IPS-15b (cell line): ENCODE data around the gene IFITM5.

Experiments
- H3K27me3 ChIP-seq: one replicate; pipeline ENCODE4 v1.6.1; 2013; ENCODE audit warnings: low read length; ENCODE audit not compliant: control insufficient read depth, insufficient read depth
- H3K36me3 ChIP-seq: one replicate; pipeline ENCODE4 v1.6.1; 2013; ENCODE audit warnings: low read length; ENCODE audit not compliant: control insufficient read depth, insufficient read depth
- H3K4me1 ChIP-seq: one replicate; pipeline ENCODE4 v1.6.1; 2013; ENCODE audit warnings: mild to moderate bottlenecking, low read length; ENCODE audit not compliant: control insufficient read depth, insufficient read depth
- H3K4me3 ChIP-seq: one replicate; pipeline ENCODE4 v1.5.1; 2013; ENCODE audit warnings: low read depth, low read length
- H3K9ac ChIP-seq: one replicate; pipeline ENCODE4 v1.6.1; 2013; ENCODE audit warnings: low read depth, mild to moderate bottlenecking, low read length
- H3K9me3 ChIP-seq: one replicate; pipeline ENCODE4 v1.6.1; 2013; ENCODE audit warnings: mild to moderate bottlenecking, low read length; ENCODE audit not compliant: control insufficient read depth, insufficient read depth

Gene IFITM5

DNA sequence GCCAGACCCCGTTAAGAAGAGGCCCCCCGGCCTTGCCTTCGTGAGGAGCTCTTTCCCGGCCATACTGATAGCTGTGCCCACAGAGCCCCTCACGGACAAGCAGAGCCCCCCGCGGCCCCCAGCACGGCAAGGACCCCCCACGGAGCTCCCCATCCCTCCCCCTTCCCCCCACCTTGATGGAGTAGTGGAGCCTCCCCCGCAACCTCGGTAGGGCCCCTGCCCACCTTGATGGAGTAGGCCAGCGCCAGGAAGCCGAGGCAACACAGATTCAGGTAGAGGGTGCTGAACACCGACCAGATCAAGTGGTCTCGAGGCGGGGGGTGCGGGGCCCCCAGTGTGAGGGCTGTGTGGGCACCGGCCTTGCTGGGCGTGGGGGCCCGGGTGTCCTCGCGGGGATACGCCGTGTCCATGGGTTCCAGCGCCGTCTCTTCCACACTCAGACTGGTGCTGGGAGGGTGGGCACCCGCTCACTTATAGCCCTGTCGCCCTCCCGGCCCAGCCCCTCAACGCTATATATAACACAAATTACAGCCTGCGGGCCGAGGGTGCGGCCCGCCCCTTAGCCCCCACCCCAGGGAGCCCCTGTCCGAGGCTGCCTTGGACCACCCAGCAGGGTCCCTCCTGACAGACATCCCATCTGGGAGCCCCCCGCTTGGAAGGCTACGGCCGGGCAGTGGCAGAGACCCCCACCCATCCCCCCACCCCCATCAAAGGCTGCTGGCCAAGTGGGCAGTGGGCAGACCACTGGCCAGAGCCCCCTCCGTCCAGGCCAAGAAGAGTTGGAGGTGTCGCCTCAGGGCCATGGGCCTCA is at the start of gene IFITM5:
IFITM5 (minus strand) TSS at position 446 of the 811 bp plus-strand sequence; CDS start at position 410, 36 bp downstream.
- Histone ChIP-seq H3K4me3 (no peak within 1 kb of the TSS), H3K9me3 (no peaks in the 10 kb centered on the region), H3K27me3 (no peaks in the 10 kb centered on the region), H3K36me3 (peaks cover 16% of the 10 kb centered on the region), H3K4me1 (peaks cover 14% of the 10 kb centered on the region), H3K9ac (no peak within 1 kb of the TSS)

DNA sequence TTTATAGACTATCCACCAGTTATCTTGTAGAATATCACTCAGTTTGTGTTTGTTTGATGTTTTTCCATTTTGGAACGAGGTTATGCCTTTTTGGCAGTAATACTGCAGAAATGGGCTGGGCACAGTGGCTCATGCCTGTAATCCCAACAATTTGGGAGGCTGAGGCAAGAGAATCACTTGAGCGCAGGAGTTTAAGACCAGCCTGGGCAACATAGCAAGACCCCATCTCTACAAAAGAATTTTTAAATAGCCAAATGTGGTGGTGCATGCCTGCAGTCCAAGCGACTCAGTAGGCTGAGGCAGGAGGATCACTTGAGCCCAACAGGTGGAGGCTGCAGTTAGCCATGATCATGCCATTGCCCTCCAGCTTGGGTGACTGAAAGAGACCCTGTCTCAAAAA is 47.2 kb upstream of the IFITM5 start:
- Histone ChIP-seq H3K4me1 (peaks cover 11% of the 10 kb centered on the region), H3K9me3 (no peaks in the 10 kb centered on the region), H3K27me3 (no peaks in the 10 kb centered on the region), H3K36me3 (no peaks in the 10 kb centered on the region), H3K4me3 (no peak overlapping the region), H3K9ac (no peak overlapping the region)

DNA sequence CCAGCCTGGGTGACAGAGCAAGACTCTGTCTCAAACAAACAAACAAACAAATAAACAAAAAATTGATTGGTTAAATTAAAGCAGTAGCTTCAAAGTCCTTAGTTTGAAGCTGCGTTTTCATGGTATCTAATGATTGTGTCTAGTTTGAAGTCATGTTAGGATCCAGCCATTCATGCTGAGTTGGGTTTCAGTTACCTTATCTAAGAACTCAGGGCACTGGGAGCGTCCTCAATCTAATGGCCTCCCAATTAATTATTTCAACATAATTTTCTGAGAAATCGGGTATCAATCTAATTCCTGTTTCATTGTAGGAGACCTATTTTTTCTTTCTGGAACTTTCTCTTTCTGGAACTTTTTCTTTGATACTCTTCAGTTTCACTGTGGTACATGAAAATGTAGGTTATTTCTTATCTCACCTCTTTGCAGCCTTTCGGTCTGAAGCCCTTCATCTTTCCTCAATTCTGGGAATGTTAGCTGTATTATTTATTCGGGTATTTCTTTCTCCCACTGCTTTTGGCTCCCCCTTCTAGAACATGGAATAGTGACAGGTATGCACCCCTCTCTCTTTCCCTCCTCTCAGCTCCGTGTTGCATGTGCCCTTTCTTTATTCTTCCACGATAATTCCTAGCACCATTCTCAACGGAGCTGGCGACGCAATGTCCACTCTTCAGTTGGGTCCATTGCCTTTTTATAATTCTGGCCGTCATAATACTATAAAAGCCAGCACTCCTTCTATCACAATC is 45.7 kb upstream of the IFITM5 start:
- H3K27me3 ChIP-seq: no peaks in the 10 kb centered on the region
- peaks cover 20% of the 10 kb centered on the region for H3K4me1 ChIP-seq

DNA sequence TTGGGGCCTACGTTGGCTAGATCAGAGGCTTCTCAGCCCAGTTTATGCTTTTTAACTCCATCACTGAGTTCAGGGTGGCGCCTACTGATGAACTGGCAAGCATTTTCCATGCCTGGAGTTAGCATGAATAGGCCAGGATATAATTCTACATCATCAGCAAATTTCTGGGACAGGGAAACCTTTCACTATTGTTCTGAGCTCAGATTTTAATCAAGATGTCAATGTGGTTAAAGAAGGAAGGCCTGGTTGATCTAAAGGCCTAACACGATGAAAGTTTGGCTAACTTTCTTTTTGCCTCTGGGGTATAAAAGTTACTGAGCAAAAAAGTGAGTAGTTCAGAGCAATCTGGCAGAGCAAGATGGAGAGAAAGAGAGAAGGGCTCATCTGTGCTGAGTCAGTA is 43.0 kb upstream of the IFITM5 start:
- Histone ChIP-seq H3K4me3 (no peak overlapping the region), H3K4me1 (peaks cover 20% of the 10 kb centered on the region), H3K9ac (peak overlapping the region; percentile 24), H3K36me3 (no peaks in the 10 kb centered on the region), H3K9me3 (no peaks in the 10 kb centered on the region), H3K27me3 (no peaks in the 10 kb centered on the region)

More for the DNA sequence above, 45.7 kb upstream of the IFITM5 start:
- Histone ChIP-seq H3K9ac (no peak overlapping the region), H3K4me3 (no peak overlapping the region), H3K36me3 (no peaks in the 10 kb centered on the region), H3K9me3 (no peaks in the 10 kb centered on the region)

DNA sequence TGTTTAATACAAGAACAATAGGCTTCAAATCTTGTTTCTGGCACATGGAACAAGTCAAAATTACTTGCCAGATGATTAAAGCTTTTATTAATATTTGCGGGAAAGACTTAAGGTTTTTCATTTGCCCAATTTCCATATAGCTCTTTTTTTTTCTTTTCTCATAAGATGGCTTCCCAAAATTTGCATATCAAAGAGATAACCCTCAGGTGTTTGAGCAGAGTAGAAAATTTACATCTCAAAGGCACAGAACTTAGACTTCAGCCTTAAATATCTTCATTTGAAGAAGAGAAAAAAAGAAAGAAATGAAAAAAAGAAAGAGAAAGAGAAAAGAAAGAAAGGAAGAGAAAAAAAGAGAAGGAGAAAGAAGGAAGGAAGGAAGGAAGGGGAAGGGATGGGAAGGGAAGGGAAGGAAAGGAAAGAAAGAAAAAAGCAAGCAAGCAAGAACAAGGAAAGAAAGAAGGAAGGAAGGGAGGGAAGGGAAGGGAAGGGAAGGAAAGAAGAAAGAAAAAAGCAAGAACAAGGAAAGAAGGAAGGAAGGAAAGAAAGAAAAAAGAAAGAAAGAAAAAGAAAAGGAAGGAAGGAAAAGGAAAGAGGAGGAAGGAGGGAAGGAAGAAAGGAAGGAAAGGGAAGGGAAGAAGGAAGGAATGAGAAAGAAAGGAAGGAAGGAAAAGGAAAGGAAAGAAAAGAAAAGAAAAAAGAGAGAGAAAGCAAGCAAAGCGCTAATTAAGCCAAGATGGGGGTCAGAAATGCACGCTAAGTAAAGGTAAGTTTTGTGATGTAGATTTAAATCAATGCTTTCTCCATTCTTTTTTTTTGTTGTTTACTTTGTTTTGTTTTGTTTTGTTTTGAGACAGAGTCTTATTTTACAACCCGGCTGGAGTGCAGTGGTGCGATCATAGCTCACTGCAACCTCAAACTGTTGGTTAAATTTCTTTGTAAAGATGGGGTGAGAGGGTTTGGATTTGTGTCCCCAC is 41.5 kb upstream of the IFITM5 start:
- Histone ChIP-seq H3K36me3 (no peaks in the 10 kb centered on the region), H3K27me3 (no peaks in the 10 kb centered on the region), H3K4me3 (no peak overlapping the region), H3K4me1 (peaks cover 28% of the 10 kb centered on the region), H3K9ac (no peak overlapping the region), H3K9me3 (no peaks in the 10 kb centered on the region)

DNA sequence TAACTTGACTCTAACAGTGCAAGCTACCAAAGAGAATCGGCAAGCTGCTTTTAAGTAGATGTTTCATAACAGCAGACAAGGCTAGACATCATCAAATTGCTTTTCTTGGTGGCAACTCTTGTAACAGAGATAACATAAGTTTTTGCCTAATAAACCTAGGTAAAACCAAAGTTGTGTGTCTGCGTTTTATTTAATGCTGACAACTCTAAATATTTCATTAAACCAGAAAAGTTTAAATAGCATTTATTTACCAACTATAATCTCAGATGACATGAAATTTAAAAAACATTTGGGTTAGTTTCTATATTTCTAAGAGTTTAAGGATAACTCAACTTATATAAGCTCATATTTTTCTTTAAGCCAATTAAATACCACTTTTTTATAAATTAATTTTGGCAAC is 40.6 kb upstream of the IFITM5 start:
- H3K9ac ChIP-seq: no peak overlapping the region
- H3K4me3 ChIP-seq: no peak overlapping the region
- H3K9me3 ChIP-seq: no peaks in the 10 kb centered on the region
- H3K36me3 ChIP-seq: no peaks in the 10 kb centered on the region
- peaks cover 34% of the 10 kb centered on the region for H3K4me1 ChIP-seq
- no peaks in the 10 kb centered on the region for H3K27me3 ChIP-seq

DNA sequence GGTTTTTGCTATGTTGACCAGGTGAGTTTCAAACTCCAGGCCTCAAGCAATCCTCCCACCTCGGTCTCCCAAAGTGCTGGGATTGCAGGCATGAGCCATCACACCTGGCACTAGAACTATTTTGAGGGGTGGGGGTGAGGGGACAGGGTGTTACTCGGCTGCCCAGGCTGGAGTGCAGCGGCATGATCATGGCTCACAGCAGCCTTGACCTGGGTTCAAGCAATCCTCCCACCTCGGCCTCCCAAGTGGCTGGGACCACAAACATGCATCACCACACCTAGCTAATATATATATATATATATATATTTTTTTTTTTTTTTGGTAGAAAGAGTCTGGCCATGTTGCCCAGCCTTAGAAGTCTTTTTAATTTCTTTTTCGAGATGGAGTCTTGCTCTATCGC is 38.4 kb upstream of the IFITM5 start:
- Histone ChIP-seq H3K4me3 (no peak overlapping the region), H3K27me3 (no peaks in the 10 kb centered on the region), H3K9ac (no peak overlapping the region), H3K36me3 (peaks cover 4% of the 10 kb centered on the region), H3K4me1 (peaks cover 42% of the 10 kb centered on the region), H3K9me3 (peaks cover 4% of the 10 kb centered on the region)

DNA sequence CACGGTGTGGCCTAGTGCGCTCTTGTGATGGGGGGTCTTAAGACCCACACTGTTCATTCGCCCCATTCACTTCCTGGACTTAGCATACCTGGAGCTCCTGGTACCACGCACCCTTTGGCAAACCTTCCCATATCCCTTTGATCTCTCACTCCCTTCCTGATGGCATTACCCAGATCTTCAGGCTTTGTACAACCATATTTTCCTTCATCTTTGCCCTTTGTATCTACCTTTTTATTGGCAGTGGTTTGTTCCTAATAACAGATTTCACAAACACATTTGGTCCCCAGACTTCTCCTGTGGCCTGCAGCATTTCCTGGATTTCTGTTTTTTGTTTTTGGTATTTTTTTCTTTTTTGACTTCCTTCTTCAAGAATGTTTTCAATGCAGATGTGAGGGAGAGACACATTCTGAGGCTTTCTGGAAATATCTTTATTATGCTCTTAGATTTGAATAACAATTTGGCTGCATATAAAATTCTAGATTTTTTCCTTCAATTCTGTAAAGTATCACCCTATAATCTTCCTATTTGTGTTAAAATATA is 37.4 kb upstream of the IFITM5 start:
- no peak overlapping the region for H3K9ac ChIP-seq
- no peak overlapping the region for H3K4me3 ChIP-seq
- H3K36me3 ChIP-seq: peaks cover 4% of the 10 kb centered on the region
- peaks cover 4% of the 10 kb centered on the region for H3K9me3 ChIP-seq
- H3K4me1 ChIP-seq: peaks cover 34% of the 10 kb centered on the region
- no peaks in the 10 kb centered on the region for H3K27me3 ChIP-seq

DNA sequence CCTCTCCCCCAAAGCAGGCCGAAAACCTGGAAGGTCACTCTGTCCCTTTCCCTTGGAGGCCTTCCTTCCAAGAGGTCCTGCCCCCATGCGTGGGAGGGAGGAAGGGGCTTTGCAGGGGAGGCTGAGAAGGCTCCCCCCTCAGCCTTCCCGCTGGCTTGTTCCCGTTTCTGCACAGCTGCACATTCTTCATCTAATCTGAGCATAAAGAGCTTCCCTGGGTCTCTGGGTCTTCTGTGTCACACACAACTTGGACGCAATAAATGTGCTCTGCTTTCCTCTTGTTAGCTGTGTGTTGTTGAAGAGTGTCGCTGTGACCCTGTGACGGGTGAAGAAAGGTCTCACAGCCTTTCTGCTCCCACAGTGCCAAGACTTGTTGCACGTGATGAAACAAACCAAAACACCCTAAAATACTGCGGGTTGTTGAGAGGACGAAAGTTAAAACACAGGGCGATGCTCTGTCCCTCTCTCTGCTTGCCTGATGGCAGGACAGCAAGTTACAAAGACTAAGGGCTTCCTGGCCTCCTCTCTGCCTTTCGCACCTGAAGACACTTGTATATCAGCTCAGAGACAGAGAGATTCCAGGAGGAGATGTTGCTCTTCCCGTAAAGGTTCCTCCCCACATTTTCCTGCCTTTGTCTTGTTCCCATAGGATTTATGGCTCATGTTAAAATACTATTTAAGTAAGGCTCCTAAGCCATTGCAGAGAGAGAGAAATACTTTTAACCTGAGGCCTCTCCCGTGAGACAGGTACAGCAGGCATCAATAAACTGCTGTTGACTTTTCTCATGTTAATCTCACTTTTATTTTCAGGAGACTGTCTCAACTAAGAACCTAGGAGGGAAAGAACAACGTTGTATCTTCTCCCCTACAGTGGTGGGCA is 36.7 kb upstream of the IFITM5 start:
- Histone ChIP-seq H3K9me3 (peaks cover 4% of the 10 kb centered on the region), H3K27me3 (no peaks in the 10 kb centered on the region), H3K36me3 (peaks cover 4% of the 10 kb centered on the region), H3K4me3 (no peak overlapping the region), H3K9ac (peak overlapping the region; percentile 47), H3K4me1 (peaks cover 28% of the 10 kb centered on the region)

DNA sequence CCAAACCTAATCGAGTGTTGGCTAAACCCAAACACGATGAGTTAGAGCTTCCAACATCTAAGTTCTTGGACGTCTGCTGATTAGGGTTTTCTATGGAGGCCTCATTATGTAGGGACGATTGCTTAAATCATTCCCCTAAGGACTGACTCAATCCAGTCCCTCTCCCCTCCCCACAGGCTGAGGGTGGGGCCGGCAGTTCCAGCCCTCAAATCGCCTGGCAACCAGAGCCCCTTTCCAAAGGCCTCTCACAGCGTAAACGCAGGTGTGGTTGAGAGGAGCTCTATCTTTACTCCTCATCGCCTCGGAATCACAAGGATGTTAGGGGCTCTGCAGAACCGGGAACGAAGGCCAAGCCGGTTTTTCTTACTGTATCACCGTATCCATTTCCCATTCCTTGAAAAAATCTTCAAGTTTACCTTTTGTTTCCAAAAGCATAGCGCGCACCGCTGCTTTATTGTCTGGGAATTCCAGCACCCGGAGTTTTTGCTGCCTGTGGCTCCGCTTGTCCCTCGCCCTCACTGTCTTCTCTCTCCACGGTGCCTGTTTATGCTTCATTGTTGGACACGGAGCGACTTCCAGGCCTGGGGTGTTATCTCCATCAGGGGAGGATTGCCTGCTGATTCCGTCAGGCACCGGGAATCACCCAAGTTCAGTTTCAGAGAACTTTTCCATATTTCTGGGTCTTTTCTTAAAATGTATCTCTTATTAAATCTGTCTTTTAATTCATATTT is 35.1 kb upstream of the IFITM5 start:
- peak overlapping the region; percentile 31 for H3K4me3 ChIP-seq
- H3K9me3 ChIP-seq: peaks cover 4% of the 10 kb centered on the region
- H3K27me3 ChIP-seq: no peaks in the 10 kb centered on the region
- peaks cover 22% of the 10 kb centered on the region for H3K4me1 ChIP-seq
- H3K9ac ChIP-seq: peak overlapping the region; percentile 63
- H3K36me3 ChIP-seq: peaks cover 4% of the 10 kb centered on the region
